HCT116 (cell line): ENCODE measurements around the gene ILDR2. TPM values are rescaled to one million over a fixed set of nuclear protein-coding genes. Genes with fewer than 3 reads are reported as not detected.

Experiments
- ATAC-seq: fragments of 200-7000 bp; cut with Tn5 transposase; 2 replicates; pipeline ENCODE4 v1.9.1; 2020; ENCODE audit warnings: mild to moderate bottlenecking, moderate library complexity
- BruUV-seq: library from RNA; stranded (reverse); fragments of 400-500 nt; replicated peaks from 2 replicates; lab custom pipeline; 2021; lab: Mats Ljungman, UMichigan
- CTCF ChIA-PET: fragments of 300-600 bp; sonication (Branson Sonifier 250); formaldehyde crosslinking; loops from one replicate; lab custom pipeline; 2021; ENCODE audit warnings: antibody characterized with exemption; lab: Charles Lee
- POLR2A ChIA-PET: fragments of 300-600, 350-600 bp; sonication (Branson Sonifier 250); formaldehyde crosslinking; loops from one replicate; lab custom pipeline; 2021; ENCODE audit warnings: antibody characterized with exemption; lab: Charles Lee
- RAD21 ChIA-PET, 2 experiments: fragments of 300-600 bp; sonication (Branson Sonifier 250); formaldehyde crosslinking; loops; one replicate each; lab custom pipeline; 2023; ENCODE audit warnings: low total read pairs in 2 of 2; ENCODE audit not compliant: uncharacterized antibody in 2 of 2, unreplicated experiment in 2 of 2, low non-redundant PET in 1 of 2; lab: Charles Lee
- DNase-seq: peaks from one replicate; pipeline ENCODE4 v3.0.0-alpha.2; 2010; ENCODE audit warnings: low read depth, low spot score
- H2AFZ ChIP-seq: fragments of 200-600 bp; shearing (Covaris generic), sonication (generic); 2 replicates; pipeline ENCODE4 v1.6.1; 2017; ENCODE audit warnings: low read depth, mixed run types, mixed read lengths, antibody characterized with exemption, low read length; ENCODE audit not compliant: poor library complexity, severe bottlenecking
- H3K27ac ChIP-seq: 2 replicates; pipeline ENCODE4 v1.5.1; 2012; ENCODE audit warnings: low read depth, low read length
- H3K27me3 ChIP-seq: fragments of 200-600 bp; sonication (generic); 2 replicates; pipeline ENCODE4 v1.6.1; 2016; ENCODE audit warnings: mixed run types, low read length, mixed read lengths; ENCODE audit not compliant: insufficient read depth
- H3K36me3 ChIP-seq, 2 experiments: fragments of 200-500 bp in 1 of 2; fragments of 200-600 bp in 1 of 2; sonication (Bioruptor generic) in 1 of 2; sonication (generic) in 1 of 2; 2 replicates each; pipeline versions ENCODE4 v1.5.1 to v1.6.1; 2014 to 2016; ENCODE audit warnings: low read length in 2 of 2, inconsistent platforms in 1 of 2, mixed read lengths in 1 of 2, mixed run types in 1 of 2; ENCODE audit not compliant: insufficient read depth in 2 of 2, control insufficient read depth in 1 of 2
- H3K4me1 ChIP-seq, 2 experiments: fragments of 200-600 bp in 1 of 2; sonication (generic) in 1 of 2; 2 replicates each; pipeline versions ENCODE4 v1.5.1 to v1.6.1; 2012 to 2017; ENCODE audit warnings: low read length in 2 of 2, inconsistent platforms in 1 of 2, mild to moderate bottlenecking in 1 of 2, mixed read lengths in 1 of 2, mixed run types in 1 of 2, moderate library complexity in 1 of 2; ENCODE audit not compliant: insufficient read depth in 2 of 2, control insufficient read depth in 1 of 2
- H3K4me2 ChIP-seq: fragments of 200-600 bp; sonication (generic); 2 replicates; pipeline ENCODE4 v1.6.1; 2017; ENCODE audit warnings: mixed run types, low read length, mixed read lengths
- H3K4me3 ChIP-seq, 2 experiments: fragments of 200-600 bp in 1 of 2; sonication (generic) in 1 of 2; replicated peaks in 1 of 2; 2 replicates each; pipeline ENCODE4 v1.5.1; 2011 to 2016; ENCODE audit warnings: low read length in 2 of 2, control low read depth in 1 of 2, low read depth in 1 of 2, mild to moderate bottlenecking in 1 of 2, mixed read lengths in 1 of 2, mixed run types in 1 of 2
- H3K79me2 ChIP-seq: fragments of 200-600 bp; sonication (generic); 2 replicates; pipeline ENCODE4 v1.6.1; 2017; ENCODE audit warnings: mild to moderate bottlenecking, mixed run types, low read length, moderate library complexity, mixed read lengths; ENCODE audit not compliant: insufficient read depth
- H3K9ac ChIP-seq: fragments of 200-600 bp; sonication (generic); 2 replicates; pipeline ENCODE4 v1.6.1; 2016; ENCODE audit warnings: low read length, mixed read lengths
- H3K9me2 ChIP-seq: fragments of 200-600 bp; sonication (generic), shearing (Covaris generic); 2 replicates; pipeline ENCODE4 v1.6.1; 2017; ENCODE audit warnings: mixed run types, mild to moderate bottlenecking, moderate library complexity; ENCODE audit not compliant: insufficient read depth
- H3K9me3 ChIP-seq, 2 experiments: fragments of 200-500 bp in 1 of 2; fragments of 200-600 bp in 1 of 2; sonication (Bioruptor generic) in 1 of 2; sonication (generic) in 1 of 2; 2 replicates each; pipeline ENCODE4 v1.6.1; 2014 to 2017; ENCODE audit warnings: low read length in 2 of 2, mixed read lengths in 2 of 2, inconsistent platforms in 1 of 2, low read depth in 1 of 2, mild to moderate bottlenecking in 1 of 2, mixed run types in 1 of 2, moderate library complexity in 1 of 2; ENCODE audit not compliant: control insufficient read depth in 1 of 2, insufficient read depth in 1 of 2
- H4K20me1 ChIP-seq: fragments of 200-600 bp; sonication (generic), shearing (Covaris generic); 2 replicates; pipeline ENCODE4 v1.6.1; 2017; ENCODE audit warnings: mixed run types, mild to moderate bottlenecking, moderate library complexity; ENCODE audit not compliant: insufficient read depth
- ATF3 ChIP-seq: IDR thresholded peaks from 2 replicates; pipeline ENCODE4 v1.6.1; 2012
- CEBPB ChIP-seq: IDR thresholded peaks from 2 replicates; pipeline ENCODE4 v1.6.1; 2012; ENCODE audit warnings: low read depth
- EZH2 ChIP-seq: fragments of 200-600 bp; sonication (generic); IDR thresholded peaks from 2 replicates; pipeline ENCODE4 v1.6.1; 2017; ENCODE audit warnings: antibody characterized with exemption, mixed run types
- EZH2phosphoT487 ChIP-seq: fragments of 200-600 bp; IDR thresholded peaks from 2 replicates; pipeline ENCODE4 v1.6.1; 2018; ENCODE audit warnings: antibody characterized with exemption, borderline replicate concordance
- FOSL1 ChIP-seq: IDR thresholded peaks from 2 replicates; pipeline ENCODE4 v1.6.1; 2012; ENCODE audit warnings: low read depth
- MAX ChIP-seq: IDR thresholded peaks from 2 replicates; pipeline ENCODE4 v1.6.1; 2012
- POLR2AphosphoS5 ChIP-seq: IDR thresholded peaks from 2 replicates; pipeline ENCODE4 v1.6.1; 2011; ENCODE audit warnings: mild to moderate bottlenecking, low read depth, low read length, moderate library complexity
- SP1 ChIP-seq: IDR thresholded peaks from 2 replicates; pipeline ENCODE4 v1.6.1; 2012; ENCODE audit warnings: low read depth
- SRF ChIP-seq: IDR thresholded peaks from 2 replicates; pipeline ENCODE4 v1.6.1; 2012; ENCODE audit warnings: low read depth
- TCF7L2 ChIP-seq: IDR thresholded peaks from 2 replicates; pipeline ENCODE4 v1.7.0; 2011; ENCODE audit warnings: borderline replicate concordance, inconsistent platforms; ENCODE audit not compliant: insufficient read depth, insufficient read length; ENCODE audit errors: extremely low read depth
- YY1 ChIP-seq: IDR thresholded peaks from 2 replicates; pipeline ENCODE4 v1.6.1; 2011; ENCODE audit warnings: low read length, low read depth, moderate library complexity, mild to moderate bottlenecking; ENCODE audit not compliant: insufficient replicate concordance; ENCODE audit errors: extremely low read depth
- intact Hi-C: fragments of 100-400 bp; cut with micrococcal nuclease; formaldehyde crosslinking; loops from 2 replicates; pipeline ENCODE4 v1.10.0; 2022
- total RNA-seq: library from RNA; stranded (reverse); gene quantifications from one replicate; pipeline ENCODE4 v1.2.1, GENCODE V29; 2021; ENCODE audit not compliant: unreplicated experiment

ILDR2 gene
- total RNA-seq, 1 experiment from 2014 or later: 2.4 TPM

GRCh38 chr1:166918956-166919316 is 56.4 kb downstream of the ILDR2 start:
- POLR2A ChIA-PET: no interaction called here
- TF ChIP-seq ATF3 (no peak), CEBPB (no peak), TCF7L2 (no peak), MAX (no peak), SP1 (no peak), SRF (no peak), EZH2 (no peak), YY1 (no peak), FOSL1 (no peak), EZH2phosphoT487 (no peak), POLR2AphosphoS5 (no peak)
- TF ChIP-seq, all 23 proteins: peak for 0
- Histone ChIP-seq H3K27me3 (no peaks in the 10 kb centered on the region), H3K4me3 (no peak overlapping the region), H3K4me2 (no peak overlapping the region), H3K4me1 (peaks cover 0 to 25% of the 10 kb centered on the region in 2 experiments; a peak in 2 of 4 replicates), H4K20me1 (no peaks in the 10 kb centered on the region), H3K9me2 (no peaks in the 10 kb centered on the region), H3K9me3 (no peaks in the 10 kb centered on the region), H3K79me2 (no peaks in the 10 kb centered on the region), H3K27ac (no peak overlapping the region), H3K9ac (no peak overlapping the region), H3K36me3 (no peaks in the 10 kb centered on the region), H2AFZ (no peak overlapping the region)
- DNase-seq: no peak
- no TSS peak for BruUV-seq
- RAD21 ChIA-PET: no interaction called here
- CTCF ChIA-PET: interaction anchor here (1.7 kb wide), 1 partner anchor 9 kb away, joined by 8 read pairs; no protein-coding TSS in a partner anchor
- intact Hi-C loops: no loop called here
- ATAC-seq: no peak
